ENCODE results near the gene SEMA4G. TPM values are rescaled to one million over a fixed set of nuclear protein-coding genes. Genes with fewer than 3 reads are reported as not detected.
A peak's percentile ranks its signal among the peaks of the same experiment; 100 is the strongest.

The SEMA4G gene
- total and polyA plus RNA-seq, 2 of the 13 experiments (the other 11 are each of a cell fraction or from before 2014, with no cell fraction given) = 46.2 to 207 TPM

- no peak; the same call in 1 of the 2 replicates for TF ChIP-seq ZNF782 (CRISPR knock-in tag; IDR thresholded peaks at IDR 0.05; ENCODE audit: borderline replicate concordance)
- TF ChIP-seq SRY (CRISPR knock-in tag; IDR thresholded peaks at IDR 0.05) = no peak
- no peak; the same call in 1 of the 2 replicates for TF ChIP-seq NFKB2 (CRISPR knock-in tag; IDR thresholded peaks at IDR 0.05; ENCODE audit: borderline replicate concordance)
- TF ChIP-seq RARA (CRISPR knock-in tag; IDR thresholded peaks at IDR 0.05) = no peak
- no peak; the same call in 1 of the 2 replicates for TF ChIP-seq ZNF143 (CRISPR knock-in tag; IDR thresholded peaks at IDR 0.05)
- TF ChIP-seq ZNF674 (CRISPR knock-in tag; IDR thresholded peaks at IDR 0.05; ENCODE audit: low read depth) = no peak; the same call in 1 of the 2 replicates
- peak; percentile 66 for TF ChIP-seq ZNF781 (CRISPR knock-in tag; IDR thresholded peaks at IDR 0.05; ENCODE audit: borderline replicate concordance, not compliant biosample characterization)
- 0 out of 2 replicates have a peak, but pooled peaks have one; percentile 25 for TF ChIP-seq MBD4 (IDR thresholded peaks at IDR 0.05; ENCODE audit: borderline replicate concordance, low read length)
- no peak for TF ChIP-seq GLMP (CRISPR knock-in tag; IDR thresholded peaks at IDR 0.05; ENCODE audit: borderline replicate concordance)
- peak; percentile 91 for TF ChIP-seq SSRP1 (CRISPR knock-in tag; IDR thresholded peaks at IDR 0.05)
- no peak for TF ChIP-seq TEF (CRISPR knock-in tag; IDR thresholded peaks at IDR 0.05)
- TF ChIP-seq ARID3A (IDR thresholded peaks at IDR 0.05; ENCODE audit: low read depth, low read length) = no peak
- peak; percentile 90 for TF ChIP-seq THAP11 (CRISPR knock-in tag; IDR thresholded peaks at IDR 0.05)
- TF ChIP-seq MATR3 (CRISPR knock-in tag; IDR thresholded peaks at IDR 0.05) = no peak
- peak; percentile 80 for TF ChIP-seq ZNF225 (CRISPR knock-in tag; IDR thresholded peaks at IDR 0.05)
- TF ChIP-seq ZNF878 (CRISPR knock-in tag; IDR thresholded peaks at IDR 0.05) = no peak
- peak; percentile 63 for TF ChIP-seq ZNF230 (CRISPR knock-in tag; IDR thresholded peaks at IDR 0.05)
- TF ChIP-seq TBX3 (IDR thresholded peaks at IDR 0.05; ENCODE audit: borderline replicate concordance) = no peak
- TF ChIP-seq KMT2A (CRISPR knock-in tag; IDR thresholded peaks at IDR 0.05) = peak; percentile 80; the same call in 1 of the 2 replicates
- peak; percentile 9; the same call in 1 of the 2 replicates for TF ChIP-seq NR2F6 (IDR thresholded peaks at IDR 0.05)
- 0 out of 2 replicates have a peak, but pooled peaks have one; percentile 14 for TF ChIP-seq NR2F6 (CRISPR knock-in tag; IDR thresholded peaks at IDR 0.05)
- no peak; the same call in 1 of the 2 replicates for TF ChIP-seq CENPBD1 (CRISPR knock-in tag; IDR thresholded peaks at IDR 0.05; ENCODE audit: borderline replicate concordance, low read depth)
- no peak for TF ChIP-seq ZMYM2 (CRISPR knock-in tag; IDR thresholded peaks at IDR 0.05)
- no peak for TF ChIP-seq EP300 (IDR thresholded peaks at IDR 0.05; ENCODE audit: low read depth in 2 of 2, low read length in 2 of 2)
- 0 out of 2 replicates have a peak, but pooled peaks have one; percentile 18 for TF ChIP-seq EP300 (CRISPR knock-in tag; IDR thresholded peaks at IDR 0.05; ENCODE audit: borderline replicate concordance)
- TF ChIP-seq CBX5 (CRISPR knock-in tag; IDR thresholded peaks at IDR 0.05; ENCODE audit: borderline replicate concordance) = no peak
- peak; percentile 52 for TF ChIP-seq SRSF1 (optimal IDR thresholded peaks at IDR 0.05; ENCODE audit: low read depth, low read length)
- no peak for TF ChIP-seq ZNF569 (CRISPR knock-in tag; IDR thresholded peaks at IDR 0.05; ENCODE audit: borderline replicate concordance)
These were observed 17.8 kb downstream of the SEMA4G start, which contains the start of the genes MRPL43 and TWNK (continued) for GRCh38 chr10:100986952-100987684.
